ENCODE data around the gene RALGPS1.

The RALGPS1 gene

GRCh38 chr9:127122176-127123063 is 207.8 kb downstream of the RALGPS1 start, which contains the start of gene ANGPTL2:
TSS of gene ANGPTL2 (minus strand) at chr9:127122635. CDS start at chr9:127108731, 13,904 bp downstream.
- DNase-seq (ENCODE audit: low read depth) = no peak

- no peak for DNase-seq (ENCODE audit: low read depth)
Observed at GRCh38 chr9:127123064-127123890, 208.7 kb downstream of the RALGPS1 start.

- no peak for DNase-seq (ENCODE audit: low read depth)
Observed at GRCh38 chr9:127124111-127124531, 209.5 kb downstream of the RALGPS1 start.

- no peak for DNase-seq (ENCODE audit: low read depth)
Observed at GRCh38 chr9:127124792-127125191, 210.2 kb downstream of the RALGPS1 start.

GRCh38 chr9:127126971-127127370 is 212.4 kb downstream of the RALGPS1 start:
- DNase-seq (ENCODE audit: low read depth) = no peak

GRCh38 chr9:127128341-127129072 is 213.9 kb downstream of the RALGPS1 start:
- no peak for DNase-seq (ENCODE audit: low read depth)

GRCh38 chr9:127129073-127129717 is 214.6 kb downstream of the RALGPS1 start:
- no peak for DNase-seq (ENCODE audit: low read depth)

- no peak for DNase-seq (ENCODE audit: low read depth)
Observed at GRCh38 chr9:127129718-127130085, 215.1 kb downstream of the RALGPS1 start.

- no peak for DNase-seq (ENCODE audit: low read depth)
Observed at GRCh38 chr9:127130235-127130634, 215.7 kb downstream of the RALGPS1 start.

- peak; percentile 67 for DNase-seq (ENCODE audit: low read depth)
Observed at GRCh38 chr9:127130661-127131538, 216.3 kb downstream of the RALGPS1 start.

GRCh38 chr9:127131871-127132270 is 217.3 kb downstream of the RALGPS1 start:
- no peak for DNase-seq (ENCODE audit: low read depth)

- no peak for DNase-seq (ENCODE audit: low read depth)
Observed at GRCh38 chr9:127132375-127132774, 217.8 kb downstream of the RALGPS1 start.

- DNase-seq (ENCODE audit: low read depth) = no peak
Observed at GRCh38 chr9:127132921-127133647, 218.5 kb downstream of the RALGPS1 start.

- DNase-seq (ENCODE audit: low read depth) = peak; percentile 35
Observed at GRCh38 chr9:127133739-127134167, 219.2 kb downstream of the RALGPS1 start.

GRCh38 chr9:127135056-127135745 is 220.6 kb downstream of the RALGPS1 start:
- no peak for DNase-seq (ENCODE audit: low read depth)

GRCh38 chr9:127136081-127136879 is 221.7 kb downstream of the RALGPS1 start:
- no peak for DNase-seq (ENCODE audit: low read depth)

- DNase-seq (ENCODE audit: low read depth) = no peak
Observed at GRCh38 chr9:127136880-127137639, 222.5 kb downstream of the RALGPS1 start.

Data from non-pigmented ciliary epithelial cell (primary cell).